Vagina (tissue), 2 donors: ENCODE measurements around the gene LRP11. TPM values are rescaled to one million over a fixed set of nuclear protein-coding genes. Genes with fewer than 3 reads are reported as not detected.
A peak's percentile ranks its signal among the peaks of the same experiment; 100 is the strongest.
"Not testable (repeated sequence)": the region's sequence is repeated elsewhere in the genome, so short reads cannot be mapped to it uniquely, and the experiment has no call there.

Experiments used
- DNase-seq, 2 donors: peaks; one replicate each; pipeline ENCODE4 v3.0.0-alpha.2; 2017; ENCODE audit errors: extremely low spot score in 2 of 2
- H3K27ac ChIP-seq: fragments of 200-600 bp; sonication (generic); one replicate; pipeline ENCODE4 v1.5.1; 2019
- H3K27me3 ChIP-seq: fragments of 200-600 bp; sonication (generic); one replicate; pipeline ENCODE4 v1.5.1; 2019
- H3K36me3 ChIP-seq, 2 donors: fragments of 200-600 bp; sonication (generic); one replicate each; pipeline ENCODE4 v1.5.1; 2017 to 2019
- H3K4me1 ChIP-seq: fragments of 200-600 bp; sonication (generic); one replicate; pipeline ENCODE4 v1.5.1; 2019
- H3K4me3 ChIP-seq, 2 donors: fragments of 200-600 bp; sonication (generic); 1 replicate in 1 of 2; 2 replicates in 1 of 2; pipeline ENCODE4 v1.5.1; 2016 to 2019
- H3K9me3 ChIP-seq: fragments of 200-600 bp; sonication (generic); one replicate; pipeline ENCODE4 v1.5.1; 2019
- CTCF ChIP-seq, 3 experiments: fragments of 450-650 bp in 2 of 3; fragments of 200-600 bp in 1 of 3; sonication (generic) in 1 of 3; IDR thresholded peaks; one replicate each; pipeline ENCODE4 v1.5.1; 2017 to 2019; ENCODE audit warnings: antibody characterized with exemption in 3 of 3, mild to moderate bottlenecking in 2 of 3, moderate library complexity in 2 of 3
- POLR2A ChIP-seq, 2 donors: fragments of 450-650 bp; IDR thresholded peaks; one replicate each; pipeline ENCODE4 v1.6.1; 2017; ENCODE audit warnings: antibody characterized with exemption in 2 of 2, mild to moderate bottlenecking in 2 of 2, moderate library complexity in 2 of 2
- POLR2AphosphoS5 ChIP-seq, 2 donors: sonication (generic); formaldehyde crosslinking; IDR thresholded peaks; one replicate each; pipeline ENCODE4 v1.9.0; 2017; ENCODE audit warnings: antibody characterized with exemption in 2 of 2, mild to moderate bottlenecking in 2 of 2, low read depth in 1 of 2; ENCODE audit not compliant: insufficient read depth in 1 of 2
- intact Hi-C: fragments of 100-400 bp; cut with DNase I; formaldehyde crosslinking; loops from one replicate; pipeline ENCODE4 v1.15.1; 2023
- total RNA-seq: library from RNA; depleted of rRNA; stranded (reverse); fragments of >200 nt; gene quantifications from one replicate; pipeline ENCODE4 v1.2.3, GENCODE V29; 2016

The LRP11 gene
- total RNA-seq, 1 donor from 2014 or later, result 35.1 TPM

GRCh38 chr6:149867876-149868640, 3.9 kb upstream of the LRP11 start:
- Histone ChIP-seq H3K4me1 (peaks cover 6% of the 10 kb centered on the region), H3K27me3 (no peaks in the 10 kb centered on the region), H3K36me3 (no peaks in the 10 kb centered on the region), H3K27ac (no peak overlapping the region), H3K9me3 (no peaks in the 10 kb centered on the region), H3K4me3 (no peak overlapping the region)
- no peak for TF ChIP-seq CTCF (IDR thresholded peaks at IDR 0.05)
- TF ChIP-seq POLR2AphosphoS5 (IDR thresholded peaks at IDR 0.05; ENCODE audit: insufficient read depth in 1 of 2, low read depth in 1 of 2), result peak in 1 of 2 donors; percentile 12
- TF ChIP-seq POLR2A (IDR thresholded peaks at IDR 0.05), result no peak
- intact Hi-C loops, result no loop called here
- DNase-seq, result no peak

GRCh38 chr6:149864578-149865535, 698 bp upstream of the LRP11 start:
- peaks cover 36% of the 10 kb centered on the region for H3K4me1 ChIP-seq
- DNase-seq, result peak; percentile 40 to 93
- H3K36me3 ChIP-seq, result no peaks in the 10 kb centered on the region
- peak overlapping the region; percentile 63 to 68 for H3K4me3 ChIP-seq
- no peaks in the 10 kb centered on the region for H3K27me3 ChIP-seq
- TF ChIP-seq POLR2AphosphoS5 (IDR thresholded peaks at IDR 0.05; ENCODE audit: insufficient read depth in 1 of 2, low read depth in 1 of 2) (peak; percentile 10 to 51), CTCF (IDR thresholded peaks at IDR 0.05) (peak; percentile 33 to 53 (median 46)), POLR2A (IDR thresholded peaks at IDR 0.05) (no peak)
- intact Hi-C loops, result loop anchor here (2.0 kb wide), 1 partner anchor 58 kb away; the partner anchor contains the start of gene RAET1G
- peak overlapping the region; percentile 96 for H3K27ac ChIP-seq
- H3K9me3 ChIP-seq, result no peaks in the 10 kb centered on the region

GRCh38 chr6:149862922-149863697, 1.0 kb downstream of the LRP11 start:
- Histone ChIP-seq H3K27ac (peak overlapping the region; percentile 96), H3K36me3 (no peaks in the 10 kb centered on the region), H3K27me3 (no peaks in the 10 kb centered on the region), H3K4me1 (peaks cover 36% of the 10 kb centered on the region), H3K9me3 (no peaks in the 10 kb centered on the region), H3K4me3 (peak overlapping the region; percentile 63 to 68)
- TF ChIP-seq CTCF (IDR thresholded peaks at IDR 0.05) (no peak), POLR2A (IDR thresholded peaks at IDR 0.05) (no peak), POLR2AphosphoS5 (IDR thresholded peaks at IDR 0.05; ENCODE audit: insufficient read depth in 1 of 2, low read depth in 1 of 2) (peak in 1 of 2 donors; percentile 14)
- DNase-seq, result peak in 1 of 2 donors; percentile 88
- intact Hi-C loops, result no loop called here

- H3K4me1 ChIP-seq, result peaks cover 38% of the 10 kb centered on the region
- DNase-seq, intact Hi-C loops: not testable (repeated sequence)
Observed at GRCh38 chr6:149862424-149862738, 1.8 kb downstream of the LRP11 start.

More at GRCh38 chr6:149862424-149862738, 1.8 kb downstream of the LRP11 start:
- H3K9me3 ChIP-seq, H3K36me3 ChIP-seq, H3K27me3 ChIP-seq: not testable (repeated sequence)
- H3K4me3 ChIP-seq, result peak overlapping the region in 1 of 2 donors; percentile 68
- peak overlapping the region; percentile 96 for H3K27ac ChIP-seq
